Neural crest cell (in vitro differentiated cells): Measurements from ENCODE around the gene GNLY. TPM values are rescaled to one million over a fixed set of nuclear protein-coding genes. Genes with fewer than 3 reads are reported as not detected.

Experiments
- DNase-seq: peaks from one replicate; pipeline ENCODE4 v3.0.0; 2021; ENCODE audit warnings: low read depth, mixed read lengths, low spot score
- H3K27ac Mint-ChIP-seq: one replicate; pipeline ENCODE4 v1.8.0; 2021; ENCODE audit warnings: mild to moderate bottlenecking, mixed read lengths; ENCODE audit not compliant: unreplicated experiment
- H3K27me3 Mint-ChIP-seq: 2 replicates; pipeline ENCODE4 v1.8.0; 2021; ENCODE audit warnings: low read depth, mild to moderate bottlenecking, mixed read lengths
- H3K36me3 Mint-ChIP-seq: 2 replicates; pipeline ENCODE4 v1.8.0; 2021; ENCODE audit warnings: low read depth, mild to moderate bottlenecking, mixed read lengths
- H3K4me1 Mint-ChIP-seq: 2 replicates; pipeline ENCODE4 v1.8.0; 2021; ENCODE audit warnings: mixed read lengths
- H3K4me3 Mint-ChIP-seq: one replicate; pipeline ENCODE4 v1.8.0; 2021; ENCODE audit warnings: mild to moderate bottlenecking, mixed read lengths
- H3K9me3 Mint-ChIP-seq: 2 replicates; pipeline ENCODE4 v1.8.0; 2021; ENCODE audit warnings: mixed read lengths
- CTCF ChIP-seq: fragments of 200-600 bp; sonication (generic); conservative IDR thresholded peaks from 2 replicates; pipeline ENCODE4 v1.5.0; 2021; ENCODE audit warnings: antibody characterized with exemption, mild to moderate bottlenecking
- total RNA-seq: library from RNA; stranded (reverse); gene quantifications from 2 replicates; pipeline ENCODE4 v1.2.1, GENCODE V29; 2021

GNLY gene
- total RNA-seq, 1 donor from 2014 or later: not detected

DNA sequence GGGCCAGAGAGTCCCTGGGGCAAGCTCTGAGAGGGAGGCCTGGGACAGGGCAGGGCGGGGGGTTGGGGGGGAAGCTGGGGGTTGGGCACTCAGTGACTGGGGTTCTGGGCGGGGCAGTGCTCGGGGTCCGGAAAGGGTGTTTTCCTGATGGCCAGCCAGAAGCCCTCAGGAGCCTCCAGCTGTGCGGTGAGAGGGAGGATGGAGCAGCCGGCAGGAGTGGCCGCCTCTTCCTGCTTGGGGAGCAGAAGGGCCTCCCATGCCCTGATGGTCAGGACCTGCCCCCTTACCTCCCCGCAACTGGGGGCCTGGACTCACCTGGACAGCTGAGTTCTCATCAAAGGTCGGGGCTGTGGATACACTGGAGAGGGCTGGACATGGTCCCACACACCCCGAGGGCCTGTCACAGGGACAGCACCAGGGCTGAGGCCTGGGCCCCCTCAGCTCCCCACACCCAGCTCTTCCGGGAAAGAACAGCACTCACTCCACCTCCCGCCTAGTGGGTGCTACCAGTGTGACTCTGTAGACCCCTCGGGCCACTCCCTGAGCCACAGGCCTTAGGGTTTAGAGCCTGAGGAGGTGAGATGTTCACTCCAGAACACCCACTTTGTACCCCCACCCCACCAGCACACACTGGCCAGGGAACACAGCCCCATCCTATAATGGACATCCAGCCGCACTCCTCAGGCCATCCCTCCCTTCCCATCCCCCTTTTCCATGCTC is 32.9 kb upstream of the GNLY start:
- Mint-ChIP-seq H3K27me3 (no peaks in the 10 kb centered on the region), H3K4me3 (no peak overlapping the region)
- DNase-seq: no peak

GRCh38 chr2:85662899-85663593 is 31.1 kb upstream of the GNLY start:
- DNase-seq: no peak
- Mint-ChIP-seq H3K4me3 (no peak overlapping the region), H3K9me3 (no peaks in the 10 kb centered on the region), H3K4me1 (no peaks in the 10 kb centered on the region), H3K27ac (peak overlapping the region; percentile 87), H3K36me3 (no peaks in the 10 kb centered on the region), H3K27me3 (no peaks in the 10 kb centered on the region)
- no peak for TF ChIP-seq CTCF

More for the DNA sequence above, 32.9 kb upstream of the GNLY start:
- Mint-ChIP-seq H3K4me1 (no peaks in the 10 kb centered on the region), H3K9me3 (no peaks in the 10 kb centered on the region), H3K36me3 (no peaks in the 10 kb centered on the region), H3K27ac (no peak overlapping the region)
- no peak for TF ChIP-seq CTCF

- H3K36me3 Mint-ChIP-seq: no peaks in the 10 kb centered on the region
- no peak for DNase-seq
- H3K27ac Mint-ChIP-seq: no peak overlapping the region
- no peaks in the 10 kb centered on the region for H3K4me1 Mint-ChIP-seq
- no peaks in the 10 kb centered on the region for H3K9me3 Mint-ChIP-seq
- H3K4me3 Mint-ChIP-seq: no peak overlapping the region
- no peak for TF ChIP-seq CTCF
- no peaks in the 10 kb centered on the region for H3K27me3 Mint-ChIP-seq
Measured at GRCh38 chr2:85663594-85664565, 30.3 kb upstream of the GNLY start.

DNA sequence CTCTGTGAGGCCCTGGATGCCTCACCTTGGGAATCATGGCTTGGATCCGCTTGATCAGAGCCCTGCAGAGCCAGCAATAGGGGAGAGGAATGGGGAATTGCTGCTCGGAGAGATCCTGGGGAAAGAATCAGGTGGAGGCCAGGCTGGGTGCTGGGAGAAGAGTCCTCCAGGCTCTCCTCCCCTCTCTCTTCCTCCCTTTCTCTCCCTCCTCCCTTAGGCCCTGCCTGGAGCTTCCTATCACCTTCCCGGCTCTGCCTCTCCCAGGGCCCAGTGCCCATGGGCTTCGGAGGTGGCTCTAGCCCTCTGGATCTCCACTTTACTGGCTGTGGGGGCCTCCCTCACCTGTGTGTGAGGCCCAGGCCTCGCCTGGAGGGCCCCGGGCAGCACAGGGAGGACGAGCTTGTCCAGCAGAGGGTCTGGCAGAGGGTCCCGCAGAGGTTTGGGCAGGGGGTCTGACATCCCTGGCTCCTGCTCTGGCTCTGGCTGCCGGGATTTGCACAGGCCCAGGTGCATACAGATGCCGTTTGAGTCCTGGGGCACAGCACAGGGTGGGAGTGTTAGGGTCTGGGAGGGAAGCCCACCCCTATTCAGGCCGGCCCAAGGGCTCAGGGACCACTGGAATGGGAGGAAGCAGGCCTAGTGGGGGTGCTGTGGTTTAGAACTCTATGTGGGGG is 28.8 kb upstream of the GNLY start:
- H3K4me1 Mint-ChIP-seq: no peaks in the 10 kb centered on the region
- no peaks in the 10 kb centered on the region for H3K27me3 Mint-ChIP-seq
- H3K4me3 Mint-ChIP-seq: no peak overlapping the region
- no peak overlapping the region for H3K27ac Mint-ChIP-seq
- no peaks in the 10 kb centered on the region for H3K9me3 Mint-ChIP-seq
- H3K36me3 Mint-ChIP-seq: no peaks in the 10 kb centered on the region
- DNase-seq: no peak
- no peak for TF ChIP-seq CTCF

GRCh38 chr2:85666016-85666415 is 28.1 kb upstream of the GNLY start:
- no peaks in the 10 kb centered on the region for H3K9me3 Mint-ChIP-seq
- DNase-seq: no peak
- H3K27ac Mint-ChIP-seq: peak overlapping the region; percentile 71
- no peak for TF ChIP-seq CTCF
- H3K4me3 Mint-ChIP-seq: no peak overlapping the region
- no peaks in the 10 kb centered on the region for H3K27me3 Mint-ChIP-seq
- H3K4me1 Mint-ChIP-seq: no peaks in the 10 kb centered on the region
- no peaks in the 10 kb centered on the region for H3K36me3 Mint-ChIP-seq
